Middle frontal gyrus (tissue), 1 donor: ENCODE data around the gene COX18.

ENCODE experiments used
- DNase-seq: peaks from one replicate; pipeline ENCODE4 v3.0.0-alpha.2; 2015; ENCODE audit warnings: low spot score; ENCODE audit errors: extremely low spot score

The COX18 gene

GRCh38 chr4:73053076-73053475, 16.4 kb downstream of the COX18 start:
- DNase-seq: no peak

- no peak for DNase-seq
These were observed 17.9 kb downstream of the COX18 start for GRCh38 chr4:73051625-73052024.

- DNase-seq: no peak
These were observed 23.6 kb downstream of the COX18 start for GRCh38 chr4:73045879-73046278.

GRCh38 chr4:73037057-73037456, 32.5 kb downstream of the COX18 start:
- DNase-seq: no peak

GRCh38 chr4:73036123-73036522, 33.4 kb downstream of the COX18 start:
- DNase-seq: no peak

GRCh38 chr4:73034896-73035295, 34.6 kb downstream of the COX18 start:
- DNase-seq: no peak

- no peak for DNase-seq
These were observed 40.9 kb downstream of the COX18 start for GRCh38 chr4:73028621-73029020.

- no peak for DNase-seq
These were observed 47.9 kb downstream of the COX18 start for GRCh38 chr4:73021634-73022033.

GRCh38 chr4:73019462-73020047, 50.0 kb downstream of the COX18 start:
- peak; percentile 42 for DNase-seq

- no peak for DNase-seq
These were observed 50.9 kb downstream of the COX18 start for GRCh38 chr4:73018595-73018994.

GRCh38 chr4:73013310-73013709, 56.2 kb downstream of the COX18 start:
- no peak for DNase-seq

- DNase-seq: no peak
These were observed 56.8 kb downstream of the COX18 start for GRCh38 chr4:73012673-73013072.

GRCh38 chr4:73011629-73011985, 57.9 kb downstream of the COX18 start:
- DNase-seq: no peak

GRCh38 chr4:73010789-73011628, 58.5 kb downstream of the COX18 start:
- DNase-seq: no peak

GRCh38 chr4:73007526-73008100, 61.9 kb downstream of the COX18 start:
- DNase-seq: no peak

GRCh38 chr4:73006286-73006990, 63.1 kb downstream of the COX18 start:
- DNase-seq: no peak

GRCh38 chr4:73005514-73005913, 64.0 kb downstream of the COX18 start:
- no peak for DNase-seq
